ENCODE results near the gene PLSCR4. TPM values are rescaled to one million over a fixed set of nuclear protein-coding genes. Genes with fewer than 3 reads are reported as not detected.

PLSCR4 gene
- total and polyA plus RNA-seq, 12 donors: 17.2 to 155 (median 60.1) TPM

DNA sequence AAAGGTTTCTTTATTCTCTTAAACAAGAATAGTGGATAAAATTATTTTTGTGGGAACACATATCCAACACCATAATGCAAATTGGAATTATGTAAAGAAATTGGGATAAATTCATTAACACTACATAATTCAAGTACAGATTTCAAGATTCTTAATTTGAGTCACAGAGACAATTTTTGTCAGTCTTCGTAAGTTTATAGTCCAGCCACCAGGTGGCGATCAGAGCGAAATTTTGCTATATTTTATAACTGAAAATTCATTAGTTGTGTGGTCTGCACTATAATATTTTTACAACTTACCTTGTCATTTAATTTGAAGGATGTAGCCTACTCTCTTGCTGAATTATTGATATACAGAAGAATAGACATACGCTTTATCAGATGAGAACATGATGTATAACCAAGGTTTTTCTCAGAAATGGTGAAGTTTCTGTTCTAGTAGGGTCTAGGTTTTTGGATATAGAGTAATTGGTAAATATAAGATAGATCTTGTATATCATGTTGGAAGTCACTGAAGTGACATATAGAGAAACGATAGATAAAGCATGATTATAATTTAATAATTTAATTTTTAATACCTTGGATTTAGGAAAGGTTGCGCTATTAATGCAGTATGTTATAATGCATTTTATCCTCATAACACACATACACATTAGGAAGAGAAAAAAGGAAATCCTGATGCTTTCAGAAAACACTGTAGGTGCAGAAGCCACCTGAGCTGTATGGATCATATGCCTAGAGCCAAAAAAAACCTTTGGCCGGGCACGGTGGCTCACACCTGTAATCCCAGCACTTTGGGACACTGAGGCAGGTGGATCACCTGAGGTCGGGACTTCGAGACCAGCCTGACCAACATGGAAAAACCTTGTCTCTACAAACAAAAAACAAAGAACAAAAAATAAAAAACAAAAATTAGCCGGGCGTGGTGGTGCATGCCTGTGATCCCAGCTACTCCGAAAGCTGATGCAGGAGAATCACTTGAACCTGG is 31.7 kb downstream of the PLSCR4 start:
- intact Hi-C loops (cut with DNase I): loop anchor here in 1 of 2 donors (5.0 kb wide), 1 partner anchor 108 kb away; no protein-coding TSS in a partner anchor
- 71 to 75% (median 73%) methylated on average over 13 of the region's 13 CpGs for WGBS, 4 donors
- peak in 5 of 7 donors; percentile 31 to 69 (median 50) for DNase-seq

DNA sequence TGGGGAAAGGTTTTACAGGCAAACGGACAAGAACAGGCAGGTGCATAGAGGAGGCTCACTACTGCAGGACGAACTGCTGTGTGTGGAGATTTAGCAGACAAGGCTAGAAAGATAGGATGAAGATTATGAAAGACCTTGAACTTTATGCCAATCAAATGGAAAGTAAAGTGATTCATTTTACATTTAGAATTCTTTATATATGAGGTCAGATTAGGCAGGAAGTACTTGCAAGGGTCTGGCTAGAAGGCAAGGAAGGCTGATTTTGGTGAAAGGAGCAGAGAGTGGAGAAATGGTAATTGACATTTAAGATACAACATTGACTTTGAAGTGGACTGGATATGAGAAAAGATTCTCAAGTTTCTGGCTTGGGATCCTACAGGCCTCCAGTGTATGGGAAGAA is 33.6 kb downstream of the PLSCR4 start:
- intact Hi-C loops (cut with DNase I): loop anchor here in 1 of 2 donors (5.0 kb wide), 1 partner anchor 110 kb away; no protein-coding TSS in a partner anchor
- Histone ChIP-seq H3K36me3 (replicated peaks in 1 of 2) (no peaks in the 10 kb centered on the region), H3K4me1 (replicated peaks in 1 of 2) (peaks cover 5 to 43% of the 10 kb centered on the region in 2 donors), H3K4me3 (no peak overlapping the region), H3K9me3 (replicated peaks in 1 of 3) (no peaks in the 10 kb centered on the region), H3K27ac (no peak overlapping the region), H3K27me3 (no peaks in the 10 kb centered on the region)
- WGBS, 4 donors: 34 to 50% (median 46%) methylated on average over 2 of the region's 2 CpGs
- no peak for DNase-seq
- TF ChIP-seq, protein P1, sequence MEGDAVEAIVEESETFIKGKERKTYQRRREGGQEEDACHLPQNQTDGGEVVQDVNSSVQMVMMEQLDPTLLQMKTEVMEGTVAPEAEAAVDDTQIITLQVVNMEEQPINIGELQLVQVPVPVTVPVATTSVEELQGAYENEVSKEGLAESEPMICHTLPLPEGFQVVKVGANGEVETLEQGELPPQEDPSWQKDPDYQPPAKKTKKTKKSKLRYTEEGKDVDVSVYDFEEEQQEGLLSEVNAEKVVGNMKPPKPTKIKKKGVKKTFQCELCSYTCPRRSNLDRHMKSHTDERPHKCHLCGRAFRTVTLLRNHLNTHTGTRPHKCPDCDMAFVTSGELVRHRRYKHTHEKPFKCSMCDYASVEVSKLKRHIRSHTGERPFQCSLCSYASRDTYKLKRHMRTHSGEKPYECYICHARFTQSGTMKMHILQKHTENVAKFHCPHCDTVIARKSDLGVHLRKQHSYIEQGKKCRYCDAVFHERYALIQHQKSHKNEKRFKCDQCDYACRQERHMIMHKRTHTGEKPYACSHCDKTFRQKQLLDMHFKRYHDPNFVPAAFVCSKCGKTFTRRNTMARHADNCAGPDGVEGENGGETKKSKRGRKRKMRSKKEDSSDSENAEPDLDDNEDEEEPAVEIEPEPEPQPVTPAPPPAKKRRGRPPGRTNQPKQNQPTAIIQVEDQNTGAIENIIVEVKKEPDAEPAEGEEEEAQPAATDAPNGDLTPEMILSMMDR (IDR thresholded peaks at IDR 0.05): no peak
- no peak for TF ChIP-seq POLR2A (IDR thresholded peaks at IDR 0.05)

More for the DNA sequence above, 31.7 kb downstream of the PLSCR4 start:
- no peak for TF ChIP-seq POLR2A (IDR thresholded peaks at IDR 0.05)
- TF ChIP-seq, protein P1 (IDR thresholded peaks at IDR 0.05): peak; percentile 63 to 87 (median 71)
- no peaks in the 10 kb centered on the region for H3K36me3 ChIP-seq (replicated peaks in 1 of 2)
- no peak overlapping the region for H3K4me3 ChIP-seq
- no peak overlapping the region for H3K27ac ChIP-seq
- no peaks in the 10 kb centered on the region for H3K9me3 ChIP-seq (replicated peaks in 1 of 3)
- H3K4me1 ChIP-seq (replicated peaks in 1 of 2): peaks cover 16 to 55% of the 10 kb centered on the region in 2 donors
- no peaks in the 10 kb centered on the region for H3K27me3 ChIP-seq

DNA sequence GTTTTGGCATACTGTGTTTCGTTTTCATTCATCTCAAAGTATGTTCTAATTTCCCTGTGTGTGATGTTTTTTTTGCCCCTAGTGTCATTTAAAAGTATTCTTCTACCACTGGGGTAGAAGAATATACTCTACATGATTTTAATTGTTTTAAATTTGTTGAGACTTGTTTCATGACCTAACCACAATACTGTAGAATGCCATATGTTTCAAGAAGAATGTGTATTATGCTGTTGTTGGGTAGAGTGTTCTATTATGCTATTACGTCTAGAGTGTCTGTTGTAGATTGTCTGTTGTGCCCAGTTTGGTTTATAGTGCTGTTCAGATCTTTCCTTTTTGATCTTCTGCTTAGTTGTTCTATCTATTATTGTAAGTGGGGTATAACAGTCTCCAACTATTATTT is 36.4 kb downstream of the PLSCR4 start:
- TF ChIP-seq POLR2A (IDR thresholded peaks at IDR 0.05): no peak
- TF ChIP-seq, protein P1 (IDR thresholded peaks at IDR 0.05): no peak
- WGBS, 4 donors: 89 to 98% (median 95%) methylated on average over 2 of the region's 2 CpGs
- no peaks in the 10 kb centered on the region for H3K27me3 ChIP-seq
- intact Hi-C loops (cut with DNase I): no loop called here
- peaks cover 0 to 19% of the 10 kb centered on the region in 2 donors for H3K4me1 ChIP-seq (replicated peaks in 1 of 2)
- DNase-seq: no peak
- H3K27ac ChIP-seq: no peak overlapping the region
- H3K4me3 ChIP-seq: no peak overlapping the region
- no peaks in the 10 kb centered on the region for H3K36me3 ChIP-seq (replicated peaks in 1 of 2)
- H3K9me3 ChIP-seq (replicated peaks in 1 of 3): no peaks in the 10 kb centered on the region

DNA sequence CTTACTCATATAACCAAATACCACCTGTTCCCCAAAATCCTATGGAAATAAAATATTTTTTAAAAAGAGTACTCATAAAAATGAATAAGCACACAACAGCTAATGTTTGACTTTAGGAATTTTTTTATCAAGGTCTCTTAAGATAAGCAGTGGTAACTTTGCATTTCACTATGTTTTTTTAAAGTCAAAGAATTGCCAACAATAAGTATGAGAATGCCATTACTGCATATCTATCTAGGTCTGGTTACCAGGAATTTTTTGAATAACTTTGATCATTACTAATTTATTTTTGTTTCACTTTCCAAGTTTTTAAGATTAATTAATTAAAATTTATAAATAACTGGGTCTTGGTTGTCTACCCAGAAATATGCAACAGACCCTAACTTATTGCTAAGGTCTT is 41.5 kb downstream of the PLSCR4 start:
- Histone ChIP-seq H3K36me3 (replicated peaks in 1 of 2) (peaks cover 0 to 13% of the 10 kb centered on the region in 2 donors), H3K27ac (no peak overlapping the region), H3K4me1 (replicated peaks in 1 of 2) (no peaks in the 10 kb centered on the region), H3K9me3 (replicated peaks in 1 of 3) (no peaks in the 10 kb centered on the region), H3K27me3 (no peaks in the 10 kb centered on the region), H3K4me3 (no peak overlapping the region)
- DNase-seq: no peak
- intact Hi-C loops (cut with DNase I): no loop called here
- TF ChIP-seq, protein P1 (IDR thresholded peaks at IDR 0.05): no peak
- TF ChIP-seq POLR2A (IDR thresholded peaks at IDR 0.05): no peak

All from adrenal gland (tissue), 12 donors.